H9 (cell line): Measurements from ENCODE around the gene LYSET. TPM values are rescaled to one million over a fixed set of nuclear protein-coding genes. Genes with fewer than 3 reads are reported as not detected.

Experiments
- DNase-seq: peaks from one replicate; pipeline ENCODE4 v3.0.0-alpha.2; 2017
- H2AFZ ChIP-seq: one replicate; pipeline ENCODE4 v1.6.1; 2013; ENCODE audit warnings: mild to moderate bottlenecking, low read length, control low read depth, moderate library complexity
- H2AK5ac ChIP-seq: 2 replicates; pipeline ENCODE4 v1.6.1; 2013; ENCODE audit warnings: low read length, control low read depth, mixed read lengths; ENCODE audit not compliant: insufficient read length
- H2BK120ac ChIP-seq: one replicate; pipeline ENCODE4 v1.6.1; 2013; ENCODE audit warnings: low read depth, mild to moderate bottlenecking, low read length, control low read depth, inconsistent platforms; ENCODE audit not compliant: poor library complexity, severe bottlenecking
- H2BK12ac ChIP-seq: 2 replicates; pipeline ENCODE4 v1.6.1; 2013; ENCODE audit warnings: low read length, control low read depth, mixed read lengths, low read depth; ENCODE audit not compliant: insufficient read length
- H2BK15ac ChIP-seq: 2 replicates; pipeline ENCODE4 v1.6.1; 2013; ENCODE audit warnings: low read depth, low read length, control low read depth
- H2BK20ac ChIP-seq: one replicate; pipeline ENCODE4 v1.6.1; 2013; ENCODE audit warnings: low read depth, mild to moderate bottlenecking, low read length, control low read depth, inconsistent platforms; ENCODE audit not compliant: poor library complexity, severe bottlenecking
- H2BK5ac ChIP-seq: 2 replicates; pipeline ENCODE4 v1.6.1; 2013; ENCODE audit warnings: low read length, control low read depth, mixed read lengths; ENCODE audit not compliant: insufficient read length
- H3K14ac ChIP-seq: 2 replicates; pipeline ENCODE4 v1.6.1; 2013; ENCODE audit warnings: low read length, control low read depth; ENCODE audit not compliant: insufficient read depth
- H3K18ac ChIP-seq: 2 replicates; pipeline ENCODE4 v1.6.1; 2013; ENCODE audit warnings: low read depth, mild to moderate bottlenecking, mixed read lengths, low read length, control low read depth; ENCODE audit not compliant: insufficient read length
- H3K23ac ChIP-seq: 2 replicates; pipeline ENCODE4 v1.6.1; 2013; ENCODE audit warnings: low read length, control low read depth, mixed read lengths, low read depth; ENCODE audit not compliant: insufficient read length
- H3K23me2 ChIP-seq: 2 replicates; pipeline ENCODE4 v1.6.1; 2013; ENCODE audit warnings: low read depth, mild to moderate bottlenecking, mixed read lengths, low read length, control low read depth; ENCODE audit not compliant: insufficient read length, poor library complexity, severe bottlenecking
- H3K27ac ChIP-seq: 2 replicates; pipeline ENCODE4 v1.5.1; 2013; ENCODE audit warnings: low read length, control low read depth, mixed read lengths, low read depth; ENCODE audit not compliant: insufficient read length
- H3K27me3 ChIP-seq: 2 replicates; pipeline ENCODE4 v1.6.1; 2013; ENCODE audit warnings: low read length, control low read depth, inconsistent platforms; ENCODE audit not compliant: insufficient read depth
- H3K4ac ChIP-seq: 2 replicates; pipeline ENCODE4 v1.6.1; 2013; ENCODE audit warnings: low read depth, mild to moderate bottlenecking, control low read depth, inconsistent platforms, low read length, moderate library complexity
- H3K4me1 ChIP-seq: 2 replicates; pipeline ENCODE4 v1.6.1; 2013; ENCODE audit warnings: low read length, control low read depth, inconsistent platforms; ENCODE audit not compliant: insufficient read depth
- H3K4me2 ChIP-seq: 2 replicates; pipeline ENCODE4 v1.6.1; 2013; ENCODE audit warnings: low read length, control low read depth, mixed read lengths; ENCODE audit not compliant: insufficient read length, insufficient read depth
- H3K56ac ChIP-seq: 2 replicates; pipeline ENCODE4 v1.6.1; 2013; ENCODE audit warnings: low read depth, mild to moderate bottlenecking, mixed read lengths, low read length, control low read depth; ENCODE audit not compliant: insufficient read length
- H3K79me1 ChIP-seq: 2 replicates; pipeline ENCODE4 v1.6.1; 2013; ENCODE audit warnings: low read depth, mild to moderate bottlenecking, moderate library complexity, low read length, control low read depth, inconsistent platforms; ENCODE audit not compliant: insufficient read depth, poor library complexity, severe bottlenecking
- H3K79me2 ChIP-seq: 2 replicates; pipeline ENCODE4 v1.6.1; 2013; ENCODE audit warnings: low read length, control low read depth, inconsistent platforms; ENCODE audit not compliant: insufficient read depth
- H3K9ac ChIP-seq: 2 replicates; pipeline ENCODE4 v1.6.1; 2013; ENCODE audit warnings: low read length, control low read depth, mixed read lengths; ENCODE audit not compliant: insufficient read length; ENCODE audit errors: extremely low read depth
- H3K9me3 ChIP-seq: one replicate; pipeline ENCODE4 v1.6.1; 2013; ENCODE audit warnings: low read depth, low read length, inconsistent platforms; ENCODE audit not compliant: control insufficient read depth
- H3T11ph ChIP-seq: one replicate; pipeline ENCODE4 v1.6.1; 2013; ENCODE audit warnings: mild to moderate bottlenecking, low read length, control low read depth, inconsistent platforms
- H4K20me1 ChIP-seq: one replicate; pipeline ENCODE4 v1.6.1; 2013; ENCODE audit not compliant: control insufficient read depth, insufficient read length, insufficient read depth
- H4K5ac ChIP-seq: 2 replicates; pipeline ENCODE4 v1.6.1; 2013; ENCODE audit warnings: low read depth, mild to moderate bottlenecking, mixed read lengths, low read length, control low read depth; ENCODE audit not compliant: insufficient read length
- H4K8ac ChIP-seq: replicated peaks from 2 replicates; pipeline ENCODE4 v1.6.1; 2013; ENCODE audit warnings: low read length, control low read depth, mixed read lengths, low read depth; ENCODE audit not compliant: insufficient read length
- H4K91ac ChIP-seq: 2 replicates; pipeline ENCODE4 v1.6.1; 2013; ENCODE audit warnings: low read depth, mild to moderate bottlenecking, moderate library complexity, mixed read lengths, low read length, control low read depth; ENCODE audit not compliant: insufficient read length
- H3K27ac Mint-ChIP-seq, 3 experiments: 2 replicates in 2 of 3; 3 replicates in 1 of 3; pipeline ENCODE4 v1.8.0; 2020 to 2021; ENCODE audit warnings: mixed read lengths in 3 of 3, mild to moderate bottlenecking in 1 of 3, moderate library complexity in 1 of 3
- H3K27me3 Mint-ChIP-seq: 2 replicates; pipeline ENCODE4 v1.8.0; 2021; ENCODE audit warnings: low read depth, mild to moderate bottlenecking, moderate library complexity, mixed read lengths
- H3K36me3 Mint-ChIP-seq, 3 experiments: 2 replicates in 2 of 3; 3 replicates in 1 of 3; pipeline ENCODE4 v1.8.0; 2020 to 2021; ENCODE audit warnings: low read depth in 3 of 3, mixed read lengths in 3 of 3; ENCODE audit not compliant: insufficient read depth in 1 of 3
- H3K4me1 Mint-ChIP-seq, 2 experiments: 2 replicates each; pipeline ENCODE4 v1.8.0; 2020; ENCODE audit warnings: mixed read lengths in 2 of 2
- H3K4me3 Mint-ChIP-seq, 2 experiments: 2 replicates in 1 of 2; 3 replicates in 1 of 2; pipeline ENCODE4 v1.8.0; 2020 to 2021; ENCODE audit warnings: mild to moderate bottlenecking in 2 of 2, mixed read lengths in 2 of 2, moderate library complexity in 1 of 2
- H3K9me3 Mint-ChIP-seq, 2 experiments: 2 replicates in 1 of 2; 3 replicates in 1 of 2; pipeline ENCODE4 v1.8.0; 2020; ENCODE audit warnings: mild to moderate bottlenecking in 2 of 2, mixed read lengths in 2 of 2, moderate library complexity in 1 of 2
- WGBS: extraction: QIAGEN DNeasy Blood & Tissue Kit; methylation state at CpG from one replicate; pipeline ENCODE4 v1.1.7; 2013; ENCODE audit warnings: missing lambda C conversion rate, low lambda C conversion rate, mixed read lengths; ENCODE audit not compliant: insufficient read length; ENCODE audit errors: extremely low coverage; 5-methylcytosine and 5-hydroxymethylcytosine counted together
- total RNA-seq: library from RNA; stranded (reverse); gene quantifications from 2 replicates; pipeline ENCODE4 v1.2.1, GENCODE V29; 2021
- TF ChIP-seq, protein P1 (sequence below): fragments of 200-600 bp; sonication (generic); conservative IDR thresholded peaks from 3 replicates; pipeline ENCODE4 v1.8.0; 2021; ENCODE audit warnings: antibody characterized with exemption, mild to moderate bottlenecking

The LYSET gene
- total RNA-seq, 1 experiment from 2014 or later = 26.1 TPM

DNA sequence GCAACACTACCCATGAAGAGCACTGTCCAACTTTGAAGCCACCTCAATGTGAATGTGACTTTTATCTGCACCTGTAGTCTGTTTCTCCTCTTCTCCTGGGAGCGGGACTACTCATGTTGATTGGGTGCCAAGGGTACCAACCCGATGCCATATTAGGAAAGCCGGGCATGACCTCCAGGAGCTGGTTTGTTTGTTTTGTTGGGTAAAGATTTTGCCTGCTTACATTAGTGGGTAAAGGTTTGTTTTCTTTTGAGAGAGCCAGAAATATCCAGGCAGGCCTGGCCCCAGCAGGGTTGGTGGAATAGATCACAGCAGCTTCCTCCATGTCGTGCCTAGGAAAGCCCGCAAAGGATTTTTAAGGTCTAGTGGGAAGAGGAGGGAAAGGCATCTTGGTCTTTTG, 49.7 kb upstream of the LYSET start:
- Histone ChIP-seq H3K18ac (no peak overlapping the region), H3K9me3 (no peaks in the 10 kb centered on the region), H3K4me2 (no peak overlapping the region), H3K4me1 (no peaks in the 10 kb centered on the region), H3K23ac (no peak overlapping the region), H3T11ph (no peak overlapping the region), H4K5ac (no peak overlapping the region), H4K91ac (no peak overlapping the region), H3K14ac (no peak overlapping the region), H2BK12ac (no peak overlapping the region), H3K79me2 (no peaks in the 10 kb centered on the region), H3K4ac (no peak overlapping the region), H3K27me3 (no peaks in the 10 kb centered on the region), H3K27ac (no peak overlapping the region), H4K8ac (no peak overlapping the region), H2BK120ac (no peak overlapping the region), H2BK5ac (no peak overlapping the region), H3K23me2 (no peaks in the 10 kb centered on the region), H2AFZ (no peak overlapping the region), H2BK20ac (no peak overlapping the region), H3K79me1 (no peaks in the 10 kb centered on the region), H2AK5ac (no peak overlapping the region), H3K9ac (no peak overlapping the region), H3K56ac (no peak overlapping the region), H4K20me1 (no peaks in the 10 kb centered on the region), H2BK15ac (no peak overlapping the region)
- peaks cover 5 to 9% of the 10 kb centered on the region in 2 experiments for H3K4me1 Mint-ChIP-seq
- TF ChIP-seq, protein P1, sequence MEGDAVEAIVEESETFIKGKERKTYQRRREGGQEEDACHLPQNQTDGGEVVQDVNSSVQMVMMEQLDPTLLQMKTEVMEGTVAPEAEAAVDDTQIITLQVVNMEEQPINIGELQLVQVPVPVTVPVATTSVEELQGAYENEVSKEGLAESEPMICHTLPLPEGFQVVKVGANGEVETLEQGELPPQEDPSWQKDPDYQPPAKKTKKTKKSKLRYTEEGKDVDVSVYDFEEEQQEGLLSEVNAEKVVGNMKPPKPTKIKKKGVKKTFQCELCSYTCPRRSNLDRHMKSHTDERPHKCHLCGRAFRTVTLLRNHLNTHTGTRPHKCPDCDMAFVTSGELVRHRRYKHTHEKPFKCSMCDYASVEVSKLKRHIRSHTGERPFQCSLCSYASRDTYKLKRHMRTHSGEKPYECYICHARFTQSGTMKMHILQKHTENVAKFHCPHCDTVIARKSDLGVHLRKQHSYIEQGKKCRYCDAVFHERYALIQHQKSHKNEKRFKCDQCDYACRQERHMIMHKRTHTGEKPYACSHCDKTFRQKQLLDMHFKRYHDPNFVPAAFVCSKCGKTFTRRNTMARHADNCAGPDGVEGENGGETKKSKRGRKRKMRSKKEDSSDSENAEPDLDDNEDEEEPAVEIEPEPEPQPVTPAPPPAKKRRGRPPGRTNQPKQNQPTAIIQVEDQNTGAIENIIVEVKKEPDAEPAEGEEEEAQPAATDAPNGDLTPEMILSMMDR = no peak
- no peak overlapping the region for H3K4me3 Mint-ChIP-seq
- no CpG with 5 or more reads among the region's 5 CpGs for WGBS
- DNase-seq = no peak
- no peaks in the 10 kb centered on the region for H3K36me3 Mint-ChIP-seq
- H3K27ac Mint-ChIP-seq = no peak overlapping the region
- no peaks in the 10 kb centered on the region for H3K9me3 Mint-ChIP-seq
- H3K27me3 Mint-ChIP-seq = peaks cover 4% of the 10 kb centered on the region; the same call in 1 of the 2 replicates
